GM13976 (cell line): ENCODE measurements around the gene DSTN.

ENCODE experiments used
- DNase-seq: peaks from one replicate; pipeline ENCODE4 v3.0.0; 2012; ENCODE audit warnings: low spot score
- CTCF ChIP-seq: IDR thresholded peaks from 2 replicates; pipeline ENCODE4 v1.5.1; 2012; ENCODE audit warnings: borderline replicate concordance, mild to moderate bottlenecking; ENCODE audit not compliant: insufficient read depth; ENCODE audit errors: extremely low read depth, missing control alignments, control extremely low read depth
- in situ Hi-C: fragments of 300-500 bp; cut with MboI; formaldehyde crosslinking; loops from one replicate; pipeline ENCODE4 v1.12.0; 2022; ENCODE audit warnings: low sequenced_read_pairs, mixed read lengths, inconsistent platforms; ENCODE audit not compliant: unreplicated experiment

DSTN gene

GRCh38 chr20:17569616-17570346, at the start of gene DSTN:
Gene DSTN, plus strand, starts transcription at chr20:17570075. Its CDS starts 134 bp downstream, at chr20:17570209.
- peak; percentile 96 for DNase-seq

DNA sequence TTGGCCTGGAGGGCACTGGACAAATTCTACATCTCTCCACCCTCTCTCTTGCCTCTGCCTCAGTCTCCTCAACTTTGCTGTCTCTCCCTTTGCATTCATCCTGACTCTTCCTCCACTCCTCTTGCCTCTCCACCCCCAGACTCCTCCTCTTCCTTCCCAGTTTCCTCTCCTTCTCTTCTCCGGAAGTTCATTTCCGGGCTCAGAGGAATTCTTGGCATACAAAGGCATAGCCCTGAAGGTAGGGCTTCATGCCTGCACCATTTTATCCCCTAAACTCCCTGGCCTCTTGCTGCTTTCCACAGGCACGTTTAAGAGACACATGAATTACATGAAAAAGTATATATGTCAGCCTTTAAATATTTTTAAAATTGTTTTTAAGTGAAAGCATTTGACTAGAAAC, 49.3 kb upstream of the DSTN start:
- no peak for TF ChIP-seq CTCF
- in situ Hi-C loops: loop anchor here (25.0 kb wide), 1 partner anchor 742 kb away; no protein-coding TSS in a partner anchor
- no peak for DNase-seq

More at GRCh38 chr20:17569616-17570346, at the start of gene DSTN:
- in situ Hi-C loops: no loop called here
- TF ChIP-seq CTCF: no peak

- in situ Hi-C loops: loop anchor here (25.0 kb wide), 1 partner anchor 740 kb away; no protein-coding TSS in a partner anchor
- no peak for TF ChIP-seq CTCF
Measured at GRCh38 chr20:17522528-17522927, 47.3 kb upstream of the DSTN start.

GRCh38 chr20:17523326-17523725, 46.5 kb upstream of the DSTN start:
- in situ Hi-C loops: loop anchor here (25.0 kb wide), 1 partner anchor 739 kb away; no protein-coding TSS in a partner anchor
- no peak for DNase-seq
- TF ChIP-seq CTCF: no peak

More at GRCh38 chr20:17522528-17522927, 47.3 kb upstream of the DSTN start:
- peak; percentile 3 for DNase-seq

DNA sequence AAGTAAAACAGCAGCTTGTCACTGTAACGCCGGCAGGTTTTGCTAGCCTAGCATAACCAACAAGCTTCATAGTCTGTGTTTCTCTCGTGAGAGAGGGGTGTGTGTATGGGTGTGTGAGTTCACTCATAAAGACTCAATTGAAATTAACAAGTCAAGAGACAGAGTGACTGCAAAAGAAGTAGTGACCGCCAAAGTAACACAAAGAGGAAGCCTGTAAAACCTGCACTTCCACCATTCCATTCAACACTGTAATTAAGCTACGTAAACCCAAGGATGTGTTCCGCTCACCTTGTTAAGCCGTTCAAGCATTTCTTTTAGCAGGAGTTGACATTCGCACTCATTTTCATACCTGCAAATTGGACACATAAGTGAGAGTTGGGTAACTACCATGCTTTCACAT, 45.3 kb upstream of the DSTN start:
- no peak for TF ChIP-seq CTCF
- no peak for DNase-seq
- in situ Hi-C loops: loop anchor here (25.0 kb wide), 1 partner anchor 738 kb away; no protein-coding TSS in a partner anchor

DNA sequence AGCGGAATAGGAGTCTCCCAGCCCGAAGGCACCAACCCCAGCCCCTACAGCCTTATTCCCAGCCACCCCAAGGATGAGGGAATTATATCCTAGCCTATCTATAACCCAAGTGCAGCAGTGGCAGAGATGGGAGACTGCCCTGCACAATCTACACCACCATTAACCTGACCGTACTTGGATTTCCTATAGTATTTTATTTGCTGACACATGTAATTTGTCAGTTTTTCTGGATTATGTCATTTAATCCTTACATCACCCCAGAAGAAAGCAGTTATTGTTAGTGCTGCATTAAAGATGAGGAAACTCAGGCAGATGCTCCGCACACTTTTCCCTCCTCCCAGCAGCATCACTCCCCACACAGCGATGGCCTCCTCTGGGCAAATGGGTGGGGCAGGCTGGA, 44.7 kb upstream of the DSTN start:
- in situ Hi-C loops: no loop called here
- no peak for DNase-seq
- no peak for TF ChIP-seq CTCF

DNA sequence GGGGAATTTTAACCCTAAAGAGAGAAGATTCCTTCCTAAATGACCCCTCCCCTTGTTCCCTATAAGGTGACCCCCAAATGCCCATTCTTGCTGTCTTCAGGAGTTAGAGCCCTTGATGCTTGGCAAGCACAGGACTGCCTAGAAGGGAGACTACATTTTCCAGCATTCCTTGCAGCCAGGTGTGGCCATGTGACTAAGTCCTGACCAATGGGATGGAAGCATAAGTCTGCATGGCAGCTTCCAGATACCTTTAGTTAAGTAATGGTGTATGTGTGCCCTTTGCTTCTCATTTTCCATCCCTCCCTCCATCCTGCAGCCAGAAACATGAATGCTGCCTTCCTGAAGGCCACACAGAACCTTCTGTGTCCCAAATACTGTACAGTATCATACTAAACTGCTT, 44.2 kb upstream of the DSTN start:
- no peak for DNase-seq
- in situ Hi-C loops: no loop called here
- no peak for TF ChIP-seq CTCF
